Activated T-helper 1 cell treated with anti-CD3 and anti-CD28 coated beads, Interleukin-12 subunit alpha, Interleukin-12 subunit beta, Interleukin-2, Interleukin-4 antibody, amounts not matched to agents 30 ng/mL and 10 ng/mL and 1 ng/mL, durations not matched to agents 14 hours and 24 hours and 36 hours (primary cell): ENCODE measurements around the gene NECTIN1. TPM values are rescaled to one million over a fixed set of nuclear protein-coding genes. Genes with fewer than 3 reads are reported as not detected.

Experiments used
- DNase-seq: peaks from one replicate; pipeline ENCODE4 v3.0.0; 2021; ENCODE audit warnings: low spot score
- H3K27ac Mint-ChIP-seq: one replicate; pipeline ENCODE4 v1.8.0; 2021; ENCODE audit warnings: mild to moderate bottlenecking, mixed read lengths
- H3K27me3 Mint-ChIP-seq: one replicate; pipeline ENCODE4 v1.8.0; 2022; ENCODE audit warnings: mild to moderate bottlenecking, moderate library complexity, mixed read lengths; ENCODE audit not compliant: insufficient read depth
- H3K36me3 Mint-ChIP-seq: one replicate; pipeline ENCODE4 v1.8.0; 2021; ENCODE audit warnings: low read depth, mixed read lengths
- H3K4me1 Mint-ChIP-seq: one replicate; pipeline ENCODE4 v1.8.0; 2021; ENCODE audit warnings: low read depth, mixed read lengths
- H3K4me3 Mint-ChIP-seq: one replicate; pipeline ENCODE4 v1.8.0; 2021; ENCODE audit warnings: mild to moderate bottlenecking, moderate library complexity, mixed read lengths
- H3K9me3 Mint-ChIP-seq: one replicate; pipeline ENCODE4 v1.8.0; 2021; ENCODE audit warnings: mixed read lengths
- intact Hi-C: fragments of 100-400 bp; cut with micrococcal nuclease; formaldehyde crosslinking; loops from one replicate; pipeline ENCODE4 v1.15.1; 2024
- total RNA-seq: library from RNA; stranded (reverse); gene quantifications from 2 replicates; pipeline ENCODE4 v1.2.3, GENCODE V29; 2022

The NECTIN1 gene
- total RNA-seq, 1 donor from 2014 or later, result 4.5 TPM

GRCh38 chr11:119590651-119591351 is 138.2 kb downstream of the NECTIN1 start:
- H3K27ac Mint-ChIP-seq, result no peak overlapping the region
- DNase-seq, result no peak

GRCh38 chr11:119589001-119589400 is 140.0 kb downstream of the NECTIN1 start:
- Mint-ChIP-seq H3K9me3 (no peaks in the 10 kb centered on the region), H3K27ac (no peak overlapping the region), H3K4me1 (no peaks in the 10 kb centered on the region), H3K27me3 (peaks cover 17% of the 10 kb centered on the region), H3K36me3 (no peaks in the 10 kb centered on the region), H3K4me3 (no peak overlapping the region)
- intact Hi-C loops, result no loop called here
- DNase-seq, result no peak

More at GRCh38 chr11:119590651-119591351, 138.2 kb downstream of the NECTIN1 start:
- intact Hi-C loops, result no loop called here
- H3K4me3 Mint-ChIP-seq, result no peak overlapping the region
- H3K4me1 Mint-ChIP-seq, result no peaks in the 10 kb centered on the region
- no peaks in the 10 kb centered on the region for H3K9me3 Mint-ChIP-seq
- H3K36me3 Mint-ChIP-seq, result no peaks in the 10 kb centered on the region
- H3K27me3 Mint-ChIP-seq, result peaks cover 10% of the 10 kb centered on the region
